Heart left ventricle (tissue), 16 donors: Measurements from ENCODE around the gene OR2M2. TPM values are rescaled to one million over a fixed set of nuclear protein-coding genes. Genes with fewer than 3 reads are reported as not detected.

Source experiments
- ATAC-seq, 4 donors: fragments of 200-7000 bp; cut with Tn5 transposase; one replicate each; pipeline ENCODE4 v1.9.1; 2020 to 2022; ENCODE audit warnings: moderate library complexity in 4 of 4, mild to moderate bottlenecking in 3 of 4, moderate number of reproducible peaks in 1 of 4
- DNase-seq, 5 donors: peaks; one replicate each; pipeline ENCODE4 v3.0.0-alpha.2; 2020
- H3K27ac ChIP-seq, 12 donors: fragments of 200-600 bp; sonication (generic) in 4 of 12; one replicate each; pipeline versions ENCODE4 v1.5.0 to v1.8.0; 2016 to 2022; ENCODE audit warnings: mild to moderate bottlenecking in 2 of 12
- H3K27me3 ChIP-seq, 9 donors: fragments of 200-600 bp; sonication (generic) in 2 of 9; one replicate each; pipeline versions ENCODE4 v1.5.1 to v1.8.0; 2016 to 2022; ENCODE audit warnings: mild to moderate bottlenecking in 3 of 9
- H3K36me3 ChIP-seq, 9 donors: fragments of 200-600 bp; sonication (generic) in 2 of 9; one replicate each; pipeline versions ENCODE4 v1.5.0 to v1.8.0; 2018 to 2022; ENCODE audit warnings: mild to moderate bottlenecking in 2 of 9
- H3K4me1 ChIP-seq, 12 donors: fragments of 200-600 bp; sonication (generic) in 4 of 12; one replicate each; pipeline versions ENCODE4 v1.5.0 to v1.8.0; 2016 to 2022; ENCODE audit warnings: mild to moderate bottlenecking in 3 of 12
- H3K4me3 ChIP-seq, 12 donors: fragments of 200-600 bp; sonication (generic) in 4 of 12; one replicate each; pipeline versions ENCODE4 v1.5.0 to v1.8.0; 2017 to 2022; ENCODE audit warnings: mild to moderate bottlenecking in 9 of 12, moderate library complexity in 4 of 12
- H3K9me3 ChIP-seq, 12 donors: fragments of 200-600 bp; sonication (generic) in 4 of 12; one replicate each; pipeline versions ENCODE4 v1.5.0 to v1.8.0; 2016 to 2022; ENCODE audit warnings: mild to moderate bottlenecking in 1 of 12
- POLR2A ChIP-seq, 2 donors: fragments of 450-650 bp; IDR thresholded peaks; one replicate each; pipeline ENCODE4 v1.6.1; 2017; ENCODE audit warnings: antibody characterized with exemption in 2 of 2, mild to moderate bottlenecking in 2 of 2, moderate library complexity in 2 of 2
- WGBS, 4 donors: extraction: QIAGEN DNeasy Blood & Tissue Kit in 2 of 4; methylation state at CpG; one replicate each; pipeline versions ENCODE4 v1.1.5 to v1.1.7; 2013 to 2018; 5-methylcytosine and 5-hydroxymethylcytosine counted together
- intact Hi-C, 10 donors: fragments of 100-400 bp; cut with DNase I; formaldehyde crosslinking; loops; one replicate each; pipeline versions ENCODE4 v1.11.1 to v1.14.2; 2022
- long read RNA-seq, 3 donors: library from polyadenylated mRNA; unstranded; transcript quantifications; one replicate each; pipeline ENCODE4 v2.0.0, GENCODE V29; 2020 to 2021
- polyA plus RNA-seq, 2 donors: library from polyadenylated mRNA; stranded (reverse); fragments of 200-250 nt; gene quantifications; one replicate each; pipeline ENCODE4 v1.2.3, GENCODE V29; 2013
- total RNA-seq, 9 donors: library from RNA; depleted of rRNA in 2 of 9; stranded (reverse); fragments of >200 nt in 2 of 9; fragmentation: NEBNext Ultra II Directional in 3 of 9; extraction: Animal tissue kit (Norgen Biotek cat#: 25700) in 3 of 9; gene quantifications; one replicate each; pipeline versions ENCODE4 v1.1.0 to v1.2.4, GENCODE V29; 2016 to 2023
- TF ChIP-seq, protein P1 (sequence below), 12 donors: fragments of 200-600 bp; sonication (generic) in 4 of 12; IDR thresholded peaks; one replicate each; pipeline versions ENCODE4 v1.5.0 to v1.8.0; 2018 to 2022; ENCODE audit warnings: antibody characterized with exemption in 12 of 12, mild to moderate bottlenecking in 5 of 12
- donor health status: ischemic (EF 13 %, LVEDD 7.1; RV severe dilation, severe dysfunction).
- donor health status: healthy with polysubstance abuse.
- donor health status: DM: no; HTN: yes; CAD: no.
- donor health status: DM: no; HTN: no; CAD: no.
- donor health status: ischemic (EF 25% LVEDD 6.9; RV normal size, moderate dysfunction).
- donor health status: ischemic (EF 25% LVEDD 5.7; RV mildly dilated, moderate dysfunction).
- donor health status: healthy.
- donor health status: DM: yes; HTN: yes; CAD: no.
- donor health status: ischemic (EF 35%, LVEDD 5.7; RV mildly dilated, moderate dysfunction).
- donor health status: nonischemic (EF 11% LVEDD 7.7; RV severe dilation, severe dysfunction).
- donor health status: DM: yes; HTN: yes; CAD: no.
- donor health status: PGD.
- donor health status: ischemic (EF 29% LVEDD 5.4; RV normal size, mild dysfunction).
- donor health status: nonischemic (EF 23%, LVEDD 6.1; RV moderate dilation, normal function).

OR2M2 gene
- total RNA-seq: not detected
- not detected for polyA plus RNA-seq
- long read RNA-seq, donor 1: 0 reads
- long read RNA-seq, donor 2: 0 reads
- long read RNA-seq, donor 3: 0 reads

GRCh38 chr1:248174521-248174920, at the start of gene OR2M2:
OR2M2 (plus strand) TSS chr1:248174821; CDS start chr1:248179986, 5,165 bp downstream.
- no peak within 1 kb of the TSS for H3K27ac ChIP-seq
- no peak within 1 kb of the TSS for H3K4me3 ChIP-seq
- no peaks in the 10 kb centered on the region for H3K27me3 ChIP-seq
- intact Hi-C loops: no loop called here
- H3K9me3 ChIP-seq: no peaks in the 10 kb centered on the region
- H3K36me3 ChIP-seq: no peaks in the 10 kb centered on the region
- no peak for TF ChIP-seq POLR2A (IDR thresholded peaks at IDR 0.05)
- TF ChIP-seq, protein P1, sequence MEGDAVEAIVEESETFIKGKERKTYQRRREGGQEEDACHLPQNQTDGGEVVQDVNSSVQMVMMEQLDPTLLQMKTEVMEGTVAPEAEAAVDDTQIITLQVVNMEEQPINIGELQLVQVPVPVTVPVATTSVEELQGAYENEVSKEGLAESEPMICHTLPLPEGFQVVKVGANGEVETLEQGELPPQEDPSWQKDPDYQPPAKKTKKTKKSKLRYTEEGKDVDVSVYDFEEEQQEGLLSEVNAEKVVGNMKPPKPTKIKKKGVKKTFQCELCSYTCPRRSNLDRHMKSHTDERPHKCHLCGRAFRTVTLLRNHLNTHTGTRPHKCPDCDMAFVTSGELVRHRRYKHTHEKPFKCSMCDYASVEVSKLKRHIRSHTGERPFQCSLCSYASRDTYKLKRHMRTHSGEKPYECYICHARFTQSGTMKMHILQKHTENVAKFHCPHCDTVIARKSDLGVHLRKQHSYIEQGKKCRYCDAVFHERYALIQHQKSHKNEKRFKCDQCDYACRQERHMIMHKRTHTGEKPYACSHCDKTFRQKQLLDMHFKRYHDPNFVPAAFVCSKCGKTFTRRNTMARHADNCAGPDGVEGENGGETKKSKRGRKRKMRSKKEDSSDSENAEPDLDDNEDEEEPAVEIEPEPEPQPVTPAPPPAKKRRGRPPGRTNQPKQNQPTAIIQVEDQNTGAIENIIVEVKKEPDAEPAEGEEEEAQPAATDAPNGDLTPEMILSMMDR (IDR thresholded peaks at IDR 0.05): no peak
- no peaks in the 10 kb centered on the region for H3K4me1 ChIP-seq
- no peak for ATAC-seq
- DNase-seq: no peak

DNA sequence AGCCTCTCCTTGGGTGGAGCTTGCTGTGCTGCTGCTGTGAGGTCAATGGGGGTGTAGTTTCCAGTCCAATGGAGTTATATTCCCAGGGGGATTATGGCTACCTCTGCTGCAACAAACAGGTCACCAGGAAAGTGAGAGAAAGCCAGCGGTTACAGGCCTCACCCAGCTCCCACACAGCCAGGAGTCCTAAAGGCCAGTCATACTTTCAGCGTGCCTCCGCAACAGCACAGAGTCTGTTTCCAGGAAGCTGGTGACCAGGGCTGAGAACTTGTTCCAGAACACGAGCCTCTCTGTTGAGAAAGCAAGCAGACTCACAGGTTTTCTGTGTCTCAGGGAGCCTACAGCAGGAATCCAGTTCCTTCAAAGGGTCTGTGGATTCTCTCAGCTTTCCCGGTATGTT, 47.0 kb upstream of the OR2M2 start:
- H3K9me3 ChIP-seq: peaks cover 0 to 34% (median under 1%) of the 10 kb centered on the region in 12 donors
- DNase-seq: no peak
- H3K27ac ChIP-seq: no peak overlapping the region
- no peak overlapping the region for H3K4me3 ChIP-seq
- no peaks in the 10 kb centered on the region for H3K4me1 ChIP-seq
- no peaks in the 10 kb centered on the region for H3K27me3 ChIP-seq
- ATAC-seq: no peak
- no peak for TF ChIP-seq POLR2A (IDR thresholded peaks at IDR 0.05)
- TF ChIP-seq, protein P1 (IDR thresholded peaks at IDR 0.05): no peak
- 72 to 77% (median 75%) methylated on average over 5 of the region's 5 CpGs for WGBS, 4 donors
- H3K36me3 ChIP-seq: no peaks in the 10 kb centered on the region
- intact Hi-C loops: no loop called here

DNA sequence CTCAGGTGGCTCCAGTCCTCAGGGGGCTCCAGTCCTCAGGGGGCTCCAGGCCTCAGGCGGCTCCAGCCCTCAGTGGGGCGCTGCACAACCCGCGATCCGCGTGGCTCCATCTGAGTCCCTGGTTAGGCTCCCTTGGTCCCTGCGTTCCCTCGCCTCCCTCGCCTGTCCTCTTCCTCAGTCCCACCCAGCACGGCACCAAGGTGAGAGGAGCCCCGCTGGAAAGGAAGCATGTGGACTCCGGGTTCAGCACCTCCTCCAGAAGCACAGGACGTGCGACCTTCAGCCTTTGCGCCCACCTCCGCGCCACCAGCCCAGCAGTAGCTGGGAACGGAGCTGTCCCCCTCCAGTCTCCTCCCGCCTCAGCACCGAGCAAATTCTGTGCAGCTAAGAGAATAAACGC, 37.8 kb upstream of the OR2M2 start:
- H3K27me3 ChIP-seq: no peaks in the 10 kb centered on the region
- H3K27ac ChIP-seq: no peak overlapping the region
- no peak for ATAC-seq
- WGBS, 4 donors: 61 to 84% (median 67%) methylated on average over 15 to 21 of the region's 21 CpGs
- DNase-seq: no peak
- TF ChIP-seq, protein P1 (IDR thresholded peaks at IDR 0.05): no peak
- no peak for TF ChIP-seq POLR2A (IDR thresholded peaks at IDR 0.05)
- no peaks in the 10 kb centered on the region for H3K4me1 ChIP-seq
- H3K4me3 ChIP-seq: no peak overlapping the region
- intact Hi-C loops: loop anchor here in 1 of 10 donors (2.0 kb wide), 1 partner anchor 14 kb away; no protein-coding TSS in a partner anchor
- H3K36me3 ChIP-seq: no peaks in the 10 kb centered on the region
- H3K9me3 ChIP-seq: peaks cover 0 to 14% (median 4%) of the 10 kb centered on the region in 12 donors

- Histone ChIP-seq H3K4me1 (no peaks in the 10 kb centered on the region), H3K4me3 (no peak overlapping the region), H3K9me3 (peaks cover 0 to 6% (median 0%) of the 10 kb centered on the region in 12 donors), H3K36me3 (no peaks in the 10 kb centered on the region), H3K27me3 (no peaks in the 10 kb centered on the region), H3K27ac (no peak overlapping the region)
- DNase-seq (no peak), ATAC-seq (no peak)
- WGBS, 4 donors: 58 to 70% (median 61%) methylated on average over 1 of the region's 1 CpG
- TF ChIP-seq, protein P1 (IDR thresholded peaks at IDR 0.05): no peak
- TF ChIP-seq POLR2A (IDR thresholded peaks at IDR 0.05): no peak
- intact Hi-C loops: no loop called here
Measured at GRCh38 chr1:248140846-248141245, 33.8 kb upstream of the OR2M2 start.
